Mesendoderm (in vitro differentiated cells): Measurements from ENCODE around the gene CDK5.

Experiments used
- DNase-seq: peaks from one replicate; pipeline ENCODE4 v3.0.0; 2013
- H2AK5ac ChIP-seq: 2 replicates; pipeline ENCODE4 v1.6.1; 2013; ENCODE audit warnings: low read length, inconsistent platforms
- H2BK120ac ChIP-seq: 2 replicates; pipeline ENCODE4 v1.6.1; 2013; ENCODE audit warnings: low read depth, mild to moderate bottlenecking, low read length, moderate library complexity, mixed read lengths
- H2BK15ac ChIP-seq: replicated peaks from 2 replicates; pipeline ENCODE4 v1.6.1; 2013; ENCODE audit warnings: low read depth, mild to moderate bottlenecking, moderate library complexity
- H2BK5ac ChIP-seq: 2 replicates; pipeline ENCODE4 v1.6.1; 2013; ENCODE audit warnings: low read length, inconsistent platforms
- H3K18ac ChIP-seq: 2 replicates; pipeline ENCODE4 v1.6.1; 2013; ENCODE audit warnings: mild to moderate bottlenecking, low read length, mixed read lengths
- H3K23ac ChIP-seq: one replicate; pipeline ENCODE4 v1.6.1; 2013; ENCODE audit warnings: low read length
- H3K27ac ChIP-seq: 2 replicates; pipeline ENCODE4 v1.5.1; 2013; ENCODE audit warnings: low read depth, mild to moderate bottlenecking, inconsistent platforms, low read length, moderate library complexity
- H3K27me3 ChIP-seq: 2 replicates; pipeline ENCODE4 v1.6.1; 2013; ENCODE audit warnings: low read length, control low read depth, mild to moderate bottlenecking, inconsistent platforms; ENCODE audit not compliant: insufficient read depth, poor library complexity
- H3K36me3 ChIP-seq: 2 replicates; pipeline ENCODE4 v1.6.1; 2013; ENCODE audit warnings: low read length, inconsistent platforms; ENCODE audit not compliant: control insufficient read depth, insufficient read depth
- H3K4ac ChIP-seq: one replicate; pipeline ENCODE4 v1.6.1; 2013; ENCODE audit warnings: low read depth, mild to moderate bottlenecking, low read length, moderate library complexity
- H3K4me1 ChIP-seq: 2 replicates; pipeline ENCODE4 v1.6.1; 2013; ENCODE audit warnings: low read depth, low read length, inconsistent platforms; ENCODE audit not compliant: control insufficient read depth
- H3K4me2 ChIP-seq: 2 replicates; pipeline ENCODE4 v1.6.1; 2013; ENCODE audit warnings: low read length
- H3K4me3 ChIP-seq: 2 replicates; pipeline ENCODE4 v1.5.1; 2013; ENCODE audit warnings: mild to moderate bottlenecking, low read length
- H3K56ac ChIP-seq: one replicate; pipeline ENCODE4 v1.6.1; 2013; ENCODE audit warnings: low read length
- H3K79me1 ChIP-seq: 2 replicates; pipeline ENCODE4 v1.6.1; 2013; ENCODE audit warnings: low read length, inconsistent platforms
- H3K79me2 ChIP-seq: 2 replicates; pipeline ENCODE4 v1.6.1; 2013; ENCODE audit warnings: mild to moderate bottlenecking, low read length; ENCODE audit not compliant: control insufficient read depth, insufficient read depth
- H3K9ac ChIP-seq: 2 replicates; pipeline ENCODE4 v1.6.1; 2013; ENCODE audit warnings: low read length, inconsistent platforms
- H4K5ac ChIP-seq: one replicate; pipeline ENCODE4 v1.6.1; 2013; ENCODE audit warnings: low read length
- H4K8ac ChIP-seq: one replicate; pipeline ENCODE4 v1.6.1; 2013; ENCODE audit warnings: low read depth, mild to moderate bottlenecking, control low read depth, low read length, moderate library complexity
- WGBS: extraction: QIAGEN DNeasy Blood & Tissue Kit; methylation state at CpG from one replicate; pipeline ENCODE4 v1.1.7; 2013; ENCODE audit warnings: low lambda C conversion rate, missing lambda C conversion rate; ENCODE audit not compliant: insufficient coverage; ENCODE audit errors: extremely low coverage; 5-methylcytosine and 5-hydroxymethylcytosine counted together

CDK5 gene

GRCh38 chr7:151059367-151060112, 1.8 kb upstream of the CDK5 start, which contains the start of gene SLC4A2:
TSS of gene SLC4A2 (plus strand) at chr7:151059589. CDS start at chr7:151061988, 2,399 bp downstream.
- peak within 1 kb of the TSS; percentile 76 for H2BK5ac ChIP-seq
- peak within 1 kb of the TSS; percentile 75 for H3K23ac ChIP-seq
- H3K27ac ChIP-seq, result peak within 1 kb of the TSS; percentile 73
- peak within 1 kb of the TSS; percentile 61 for H3K18ac ChIP-seq
- H3K4me1 ChIP-seq, result peaks cover 21% of the 10 kb centered on the region
- H3K36me3 ChIP-seq, result no peaks in the 10 kb centered on the region
- DNase-seq, result peak; percentile 84
- no peak within 1 kb of the TSS for H2BK15ac ChIP-seq
- H4K8ac ChIP-seq, result no peak within 1 kb of the TSS
- H3K79me1 ChIP-seq, result peaks cover 6% of the 10 kb centered on the region
- peak within 1 kb of the TSS; percentile 71 for H3K4me3 ChIP-seq
- no peaks in the 10 kb centered on the region for H3K79me2 ChIP-seq
- no CpG with 5 or more reads among the region's 75 CpGs for WGBS
- peak within 1 kb of the TSS; percentile 64 for H3K4ac ChIP-seq
- peak within 1 kb of the TSS; percentile 85 for H4K5ac ChIP-seq
- no peaks in the 10 kb centered on the region for H3K27me3 ChIP-seq
- peak within 1 kb of the TSS; percentile 95 for H3K56ac ChIP-seq
- peak within 1 kb of the TSS; percentile 98 for H3K4me2 ChIP-seq
- H3K9ac ChIP-seq, result peak within 1 kb of the TSS; percentile 86
- H2BK120ac ChIP-seq, result peak within 1 kb of the TSS; percentile 30
- H2AK5ac ChIP-seq, result peak within 1 kb of the TSS; percentile 46

- H3K4me2 ChIP-seq, result peak overlapping the region; percentile 98
- H3K4ac ChIP-seq, result no peak overlapping the region
- H3K4me1 ChIP-seq, result peaks cover 21% of the 10 kb centered on the region
- peak overlapping the region; percentile 87 for H3K56ac ChIP-seq
- H2BK15ac ChIP-seq, result no peak overlapping the region
- H2BK5ac ChIP-seq, result peak overlapping the region; percentile 76
- H3K27me3 ChIP-seq, result no peaks in the 10 kb centered on the region
- H3K9ac ChIP-seq, result peak overlapping the region; percentile 75
- DNase-seq, result peak; percentile 58
- peak overlapping the region; percentile 75 for H3K23ac ChIP-seq
- H3K18ac ChIP-seq, result peak overlapping the region; percentile 52
- no peaks in the 10 kb centered on the region for H3K36me3 ChIP-seq
- H3K79me2 ChIP-seq, result no peaks in the 10 kb centered on the region
- H2BK120ac ChIP-seq, result no peak overlapping the region
- H3K79me1 ChIP-seq, result peaks cover 6% of the 10 kb centered on the region
- peak overlapping the region; percentile 29 for H2AK5ac ChIP-seq
- peak overlapping the region; percentile 62 for H3K4me3 ChIP-seq
- no peak overlapping the region for H4K8ac ChIP-seq
- peak overlapping the region; percentile 85 for H4K5ac ChIP-seq
- H3K27ac ChIP-seq, result peak overlapping the region; percentile 73
- no CpG with 5 or more reads among the region's 18 CpGs for WGBS
Measured at GRCh38 chr7:151058781-151059366, 1.2 kb upstream of the CDK5 start.

DNA sequence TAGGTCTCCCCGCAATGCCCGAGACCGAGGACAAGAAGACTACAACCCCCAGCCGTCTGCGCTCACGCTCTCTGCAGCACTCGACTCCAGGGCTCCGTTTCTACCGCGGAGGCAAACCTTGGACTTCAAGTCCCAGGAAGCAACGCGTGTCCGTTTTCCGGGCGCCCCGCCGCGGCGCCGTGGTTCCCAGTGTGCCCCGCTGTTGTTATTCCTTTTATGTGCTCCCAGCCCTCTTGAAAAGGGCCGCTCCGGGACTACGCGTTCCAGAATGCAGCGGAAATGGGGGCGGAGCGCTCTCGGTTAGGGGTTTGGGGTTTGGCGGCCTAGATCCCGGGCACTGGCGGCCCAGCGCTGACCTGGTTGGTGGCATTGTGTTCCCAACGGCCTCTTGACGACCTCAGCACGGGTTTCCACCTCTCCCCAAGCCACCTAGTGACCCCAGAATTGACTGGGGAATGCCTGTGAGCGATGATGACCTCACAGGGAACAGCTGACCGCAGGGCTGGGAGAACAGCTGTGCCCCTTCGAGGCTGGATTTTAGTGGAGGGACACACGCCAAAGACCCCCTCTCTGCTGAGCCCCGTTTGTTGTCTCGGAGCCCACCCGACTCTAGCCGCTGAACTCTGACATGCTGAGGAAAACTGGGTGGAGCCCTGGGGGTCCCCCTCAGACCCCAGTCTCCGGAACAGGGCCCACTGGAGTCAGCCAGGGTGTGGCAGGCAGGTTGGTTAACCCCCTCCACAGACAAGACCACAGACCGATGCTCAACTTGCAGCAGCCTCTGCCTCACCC, 488 bp upstream of the CDK5 start:
- H2AK5ac ChIP-seq, result peak overlapping the region; percentile 29
- H4K8ac ChIP-seq, result no peak overlapping the region
- no peak overlapping the region for H2BK5ac ChIP-seq
- peak; percentile 100 for DNase-seq
- no peak overlapping the region for H3K4me3 ChIP-seq
- H3K4ac ChIP-seq, result no peak overlapping the region
- no peak overlapping the region for H2BK120ac ChIP-seq
- H3K18ac ChIP-seq, result peak overlapping the region; percentile 52
- no peaks in the 10 kb centered on the region for H3K36me3 ChIP-seq
- no peaks in the 10 kb centered on the region for H3K79me2 ChIP-seq
- WGBS, result no CpG with 5 or more reads among the region's 46 CpGs
- peak overlapping the region; percentile 75 for H3K9ac ChIP-seq
- H3K4me1 ChIP-seq, result peaks cover 18% of the 10 kb centered on the region
- no peaks in the 10 kb centered on the region for H3K27me3 ChIP-seq
- H4K5ac ChIP-seq, result no peak overlapping the region
- peak overlapping the region; percentile 87 for H3K56ac ChIP-seq
- peak overlapping the region; percentile 73 for H3K27ac ChIP-seq
- peak overlapping the region; percentile 98 for H3K4me2 ChIP-seq
- no peak overlapping the region for H2BK15ac ChIP-seq
- H3K23ac ChIP-seq, result no peak overlapping the region
- peaks cover 6% of the 10 kb centered on the region for H3K79me1 ChIP-seq

GRCh38 chr7:151056666-151057505, 811 bp downstream of the CDK5 start:
- no peak overlapping the region for H2BK15ac ChIP-seq
- peaks cover 16% of the 10 kb centered on the region for H3K4me1 ChIP-seq
- no peaks in the 10 kb centered on the region for H3K36me3 ChIP-seq
- H3K56ac ChIP-seq, result peak overlapping the region; percentile 90
- H3K4ac ChIP-seq, result no peak overlapping the region
- WGBS, result no CpG with 5 or more reads among the region's 29 CpGs
- H3K27me3 ChIP-seq, result no peaks in the 10 kb centered on the region
- H2AK5ac ChIP-seq, result no peak overlapping the region
- H2BK5ac ChIP-seq, result no peak overlapping the region
- H4K5ac ChIP-seq, result no peak overlapping the region
- H3K9ac ChIP-seq, result peak overlapping the region; percentile 84
- peak overlapping the region; percentile 66 for H3K4me2 ChIP-seq
- H3K27ac ChIP-seq, result no peak overlapping the region
- H2BK120ac ChIP-seq, result no peak overlapping the region
- H3K23ac ChIP-seq, result no peak overlapping the region
- no peaks in the 10 kb centered on the region for H3K79me2 ChIP-seq
- no peak overlapping the region for H4K8ac ChIP-seq
- H3K4me3 ChIP-seq, result peak overlapping the region; percentile 56
- DNase-seq, result peak; percentile 60
- peaks cover 6% of the 10 kb centered on the region for H3K79me1 ChIP-seq
- no peak overlapping the region for H3K18ac ChIP-seq

DNA sequence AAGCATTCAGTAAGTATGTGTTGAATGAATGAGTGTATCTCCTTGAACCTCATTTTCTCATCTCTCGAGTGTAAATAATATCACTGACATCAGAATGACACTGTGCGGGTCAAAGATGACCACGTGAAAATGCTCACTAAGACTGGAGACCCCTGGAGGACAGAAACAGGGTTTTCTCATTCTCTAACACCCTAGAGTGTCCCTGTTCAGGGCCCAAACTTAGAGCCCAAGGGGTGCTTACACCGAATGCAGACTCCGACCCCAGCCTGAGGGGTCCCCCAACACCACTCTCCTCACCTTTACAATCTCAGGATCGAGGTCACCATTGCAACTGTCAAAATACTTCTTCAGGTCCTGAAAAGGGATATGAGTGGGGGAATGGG, 1.4 kb downstream of the CDK5 start:
- Histone ChIP-seq H3K27ac (no peak overlapping the region), H3K18ac (no peak overlapping the region), H3K4me2 (no peak overlapping the region), H3K23ac (no peak overlapping the region), H2BK15ac (no peak overlapping the region), H3K56ac (no peak overlapping the region), H3K79me1 (peaks cover 6% of the 10 kb centered on the region), H2BK120ac (no peak overlapping the region), H3K9ac (no peak overlapping the region), H3K79me2 (no peaks in the 10 kb centered on the region), H3K4me1 (peaks cover 15% of the 10 kb centered on the region), H4K5ac (no peak overlapping the region), H3K4ac (no peak overlapping the region), H3K4me3 (no peak overlapping the region), H3K36me3 (no peaks in the 10 kb centered on the region), H4K8ac (no peak overlapping the region), H2AK5ac (no peak overlapping the region), H3K27me3 (no peaks in the 10 kb centered on the region), H2BK5ac (no peak overlapping the region)
- DNase-seq, result no peak
- WGBS, result no CpG with 5 or more reads among the region's 6 CpGs
